NCI-H1930 (cell line): ENCODE data around the gene SUPT3H.
"Not testable (repeated sequence)": the region's sequence is repeated elsewhere in the genome, so short reads cannot be mapped to it uniquely, and the experiment has no call there.

Experiments used
- DNase-seq, 2 experiments: peaks; one replicate each; lab custom pipeline; 2025; lab: John Stamatoyannopoulos, UW

SUPT3H gene

GRCh38 chr6:44898296-44898930 is 479.3 kb downstream of the SUPT3H start:
- DNase-seq, result no peak

GRCh38 chr6:44897316-44897715 is 480.4 kb downstream of the SUPT3H start:
- DNase-seq, result no peak

GRCh38 chr6:44896701-44897100 is 481.0 kb downstream of the SUPT3H start:
- no peak for DNase-seq

GRCh38 chr6:44892579-44892978 is 485.2 kb downstream of the SUPT3H start:
- DNase-seq, result no peak

GRCh38 chr6:44879071-44879470 is 498.7 kb downstream of the SUPT3H start:
- not testable (repeated sequence) for DNase-seq

GRCh38 chr6:44876638-44877037 is 501.1 kb downstream of the SUPT3H start:
- not testable (repeated sequence) for DNase-seq

GRCh38 chr6:44869321-44869897 is 508.3 kb downstream of the SUPT3H start:
- no peak for DNase-seq

- DNase-seq, result no peak
Observed at GRCh38 chr6:44868910-44869309, 508.8 kb downstream of the SUPT3H start.

- DNase-seq, result no peak
Observed at GRCh38 chr6:44868335-44868668, 509.4 kb downstream of the SUPT3H start.

GRCh38 chr6:44867571-44868334 is 510.0 kb downstream of the SUPT3H start:
- no peak for DNase-seq

GRCh38 chr6:44865184-44865583 is 512.5 kb downstream of the SUPT3H start:
- DNase-seq, result not testable (repeated sequence)

GRCh38 chr6:44859901-44860410 is 517.8 kb downstream of the SUPT3H start:
- no peak for DNase-seq

- DNase-seq, result peak in 1 of 2 experiments; percentile 23
Observed at GRCh38 chr6:44858998-44859397, 518.7 kb downstream of the SUPT3H start.

- DNase-seq, result no peak
Observed at GRCh38 chr6:44856479-44856878, 521.3 kb downstream of the SUPT3H start.

- DNase-seq, result no peak
Observed at GRCh38 chr6:44855562-44856411, 521.9 kb downstream of the SUPT3H start.

GRCh38 chr6:44854712-44855443 is 522.9 kb downstream of the SUPT3H start:
- no peak for DNase-seq

GRCh38 chr6:44851176-44851575 is 526.6 kb downstream of the SUPT3H start:
- no peak for DNase-seq

- no peak for DNase-seq
Observed at GRCh38 chr6:44850312-44850711, 527.4 kb downstream of the SUPT3H start.

- no peak for DNase-seq
Observed at GRCh38 chr6:44849806-44850205, 527.9 kb downstream of the SUPT3H start.

- no peak for DNase-seq
Observed at GRCh38 chr6:44843734-44844133, 534.0 kb downstream of the SUPT3H start.

- DNase-seq, result no peak
Observed at GRCh38 chr6:44842616-44843015, 535.1 kb downstream of the SUPT3H start.
